A673 (cell line): ENCODE measurements around the gene TSPYL1. TPM values are rescaled to one million over a fixed set of nuclear protein-coding genes. Genes with fewer than 3 reads are reported as not detected.

ENCODE experiments used
- BruUV-seq: library from RNA; stranded (reverse); fragments of 400-500 nt; replicated peaks from 2 replicates; lab custom pipeline; 2021; lab: Mats Ljungman, UMichigan
- CTCF ChIA-PET: fragments of 300-600 bp; sonication (Branson Sonifier 250); formaldehyde crosslinking; loops from one replicate; lab custom pipeline; 2022; ENCODE audit warnings: antibody characterized with exemption; lab: Charles Lee
- POLR2A ChIA-PET: fragments of 300-600 bp; sonication (Branson Sonifier 250); formaldehyde crosslinking; loops from one replicate; lab custom pipeline; 2022; ENCODE audit warnings: antibody characterized with exemption; ENCODE audit not compliant: low non-redundant PET; lab: Charles Lee
- DNase-seq: peaks from one replicate; pipeline ENCODE4 v3.0.0-alpha.2; 2015; ENCODE audit warnings: low spot score
- H3K27ac ChIP-seq: fragments of 200-600 bp; sonication (generic); 2 replicates; pipeline ENCODE4 v1.5.1; 2016; ENCODE audit warnings: mixed run types, low read depth, mild to moderate bottlenecking, mixed read lengths, antibody characterized with exemption, low read length; ENCODE audit not compliant: poor library complexity, severe bottlenecking
- H3K27me3 ChIP-seq: fragments of 200-600 bp; sonication (generic); replicated peaks from 2 replicates; pipeline ENCODE4 v1.6.1; 2017; ENCODE audit warnings: mixed run types, low read depth, mild to moderate bottlenecking, mixed read lengths, antibody characterized with exemption, low read length; ENCODE audit not compliant: insufficient read depth, poor library complexity
- H3K36me3 ChIP-seq: fragments of 200-600 bp; sonication (generic); 2 replicates; pipeline ENCODE4 v1.6.1; 2016; ENCODE audit warnings: mixed run types, mild to moderate bottlenecking, mixed read lengths, antibody characterized with exemption, low read length; ENCODE audit not compliant: insufficient read depth, poor library complexity, severe bottlenecking
- H3K4me1 ChIP-seq: fragments of 200-600 bp; sonication (generic); 2 replicates; pipeline ENCODE4 v1.6.1; 2017; ENCODE audit warnings: mixed run types, mild to moderate bottlenecking, mixed read lengths, antibody characterized with exemption, low read length; ENCODE audit not compliant: insufficient read depth, poor library complexity, severe bottlenecking
- H3K4me3 ChIP-seq: fragments of 200-600 bp; sonication (generic); 2 replicates; pipeline ENCODE4 v1.5.1; 2016; ENCODE audit warnings: low read depth, mixed run types, mild to moderate bottlenecking, mixed read lengths, low read length; ENCODE audit not compliant: poor library complexity, severe bottlenecking
- H3K9me3 ChIP-seq: fragments of 200-600 bp; sonication (generic); 2 replicates; pipeline ENCODE4 v1.6.1; 2016; ENCODE audit warnings: mixed run types, low read depth, mild to moderate bottlenecking, mixed read lengths, antibody characterized with exemption, low read length; ENCODE audit not compliant: poor library complexity, severe bottlenecking
- CTCF ChIP-seq: fragments of 300-800, 200-600 bp; sonication (generic); conservative IDR thresholded peaks from 2 replicates; pipeline ENCODE4 v1.5.1; 2017; ENCODE audit warnings: low read depth, mild to moderate bottlenecking, antibody characterized with exemption, low read length, moderate library complexity, mixed read lengths
- EZH2 ChIP-seq: fragments of 200-600 bp; sonication (generic); IDR thresholded peaks from 2 replicates; pipeline ENCODE4 v1.6.1; 2017; ENCODE audit warnings: borderline replicate concordance, low read depth, mild to moderate bottlenecking, mixed read lengths, antibody characterized with exemption, low read length; ENCODE audit not compliant: poor library complexity, severe bottlenecking
- intact Hi-C: fragments of 100-400 bp; cut with micrococcal nuclease; formaldehyde crosslinking; loops from one replicate; pipeline ENCODE4 v1.10.0; 2022; ENCODE audit not compliant: unreplicated experiment
- total RNA-seq: library from RNA; stranded (reverse); gene quantifications from 2 replicates; pipeline ENCODE4 v1.2.3, GENCODE V29; 2021

TSPYL1 gene
- total RNA-seq, 1 experiment from 2014 or later, result 41.1 TPM

- H3K27ac ChIP-seq, result no peak overlapping the region
- no peak for TF ChIP-seq EZH2
- TF ChIP-seq CTCF, result no peak
- ChIA-PET CTCF (interaction anchor here (0.7 to 1.6 kb wide), 14 partner anchors 9 to 350 kb away, joined by 3 to 17 read pairs (median 5); partner anchors contain the start of genes CALHM5, RWDD1, TSPYL1 and TSPYL4), POLR2A (no interaction called here)
- no peaks in the 10 kb centered on the region for H3K27me3 ChIP-seq
- H3K4me3 ChIP-seq, result no peak overlapping the region
- intact Hi-C loops, result loop anchor here (2.0 kb wide), 1 partner anchor 293 kb away; no protein-coding TSS in a partner anchor
- H3K36me3 ChIP-seq, result no peaks in the 10 kb centered on the region
- H3K4me1 ChIP-seq, result peaks cover 11% of the 10 kb centered on the region
- no peaks in the 10 kb centered on the region for H3K9me3 ChIP-seq
- no peak for DNase-seq
- no TSS peak for BruUV-seq
These were observed 11.7 kb downstream of the TSPYL1 start for GRCh38 chr6:116267836-116268588.

DNA sequence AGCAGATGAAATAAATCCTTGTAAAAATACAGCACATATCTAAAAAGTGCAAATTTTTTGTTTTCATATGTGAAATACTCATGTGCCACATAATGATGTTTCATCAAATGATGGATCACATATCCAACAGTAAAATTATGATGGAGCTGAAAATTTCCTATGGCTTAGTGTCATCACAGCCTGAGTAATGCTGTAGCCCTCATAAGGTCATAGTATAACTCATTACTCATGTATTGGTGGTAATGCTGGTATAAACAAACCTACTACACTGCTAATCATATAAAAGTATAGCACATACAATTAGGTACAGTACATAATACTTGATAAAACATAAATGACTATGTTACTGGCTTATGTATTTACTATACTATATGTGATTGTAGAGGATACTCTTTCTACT, 12.9 kb downstream of the TSPYL1 start:
- peaks cover 11% of the 10 kb centered on the region for H3K4me1 ChIP-seq
- H3K9me3 ChIP-seq, result no peaks in the 10 kb centered on the region
- intact Hi-C loops, result no loop called here
- ChIA-PET POLR2A (no interaction called here), CTCF (interaction anchor here (0.8 kb wide), 1 partner anchor 245 kb away, joined by 3 read pairs; the partner anchor contains the start of gene CALHM5)
- H3K36me3 ChIP-seq, result no peaks in the 10 kb centered on the region
- BruUV-seq, result no TSS peak
- H3K4me3 ChIP-seq, result no peak overlapping the region
- H3K27ac ChIP-seq, result no peak overlapping the region
- TF ChIP-seq EZH2 (no peak), CTCF (no peak)
- no peak for DNase-seq
- no peaks in the 10 kb centered on the region for H3K27me3 ChIP-seq

GRCh38 chr6:116265041-116265829, 14.5 kb downstream of the TSPYL1 start:
- H3K27ac ChIP-seq, result no peak overlapping the region
- no peaks in the 10 kb centered on the region for H3K27me3 ChIP-seq
- intact Hi-C loops, result no loop called here
- H3K9me3 ChIP-seq, result no peaks in the 10 kb centered on the region
- ChIA-PET POLR2A (no interaction called here), CTCF (no interaction called here)
- H3K4me1 ChIP-seq, result peaks cover 11% of the 10 kb centered on the region
- H3K36me3 ChIP-seq, result no peaks in the 10 kb centered on the region
- no peak overlapping the region for H3K4me3 ChIP-seq
- TF ChIP-seq EZH2, result no peak
- TF ChIP-seq CTCF, result no peak
- BruUV-seq, result no TSS peak
- no peak for DNase-seq
